ENCODE measurements around the gene PTRH2. TPM values are rescaled to one million over a fixed set of nuclear protein-coding genes. Genes with fewer than 3 reads are reported as not detected.

The PTRH2 gene
- total and polyA plus RNA-seq, 4 donors, result 10.5 to 66.0 (median 29.1) TPM

- no peak for DNase-seq
- no peak overlapping the region for H3K4me3 ChIP-seq
- peaks cover 21 to 58% (median 42%) of the 10 kb centered on the region in 4 donors for H3K36me3 ChIP-seq (ENCODE audit: control insufficient read depth in 4 of 4, insufficient read depth in 4 of 4, low read length in 4 of 4)
- peaks cover 0 to 1% (median 0%) of the 10 kb centered on the region in 4 donors for H3K9me3 ChIP-seq (ENCODE audit: control insufficient read depth in 4 of 4, insufficient read depth in 3 of 4, low read length in 3 of 4)
- H3K27ac ChIP-seq (ENCODE audit: low read depth in 1 of 2, low read length in 1 of 2), result no peak overlapping the region
- H3K27me3 ChIP-seq (ENCODE audit: control insufficient read depth in 3 of 3, insufficient read depth in 3 of 3, low read length in 2 of 3), result no peaks in the 10 kb centered on the region
- TF ChIP-seq CTCF (IDR thresholded peaks at IDR 0.05; ENCODE audit: control extremely low read depth, extremely low read depth), result no peak
- no peak overlapping the region for H3K9ac ChIP-seq (ENCODE audit: insufficient read depth in 1 of 2, low read length in 2 of 2)
- ATAC-seq (ENCODE audit: insufficient read depth, low FRiP score), result no peak
- H3K4me1 ChIP-seq (ENCODE audit: control insufficient read depth in 5 of 5, insufficient read depth in 5 of 5, low read length in 5 of 5), result no peaks in the 10 kb centered on the region
- 52 to 66% methylated on average over 3 of the region's 3 CpGs for WGBS, 2 donors
Observed at GRCh38 chr17:59695945-59696681, 11.1 kb downstream of the PTRH2 start.

GRCh38 chr17:59694344-59694743, 12.9 kb downstream of the PTRH2 start:
- no peak for ATAC-seq (ENCODE audit: insufficient read depth, low FRiP score)
- no peak overlapping the region for H3K27ac ChIP-seq (ENCODE audit: low read depth in 1 of 2, low read length in 1 of 2)
- H3K9ac ChIP-seq (ENCODE audit: insufficient read depth in 1 of 2, low read length in 2 of 2), result no peak overlapping the region
- H3K4me1 ChIP-seq (ENCODE audit: control insufficient read depth in 5 of 5, insufficient read depth in 5 of 5, low read length in 5 of 5), result no peaks in the 10 kb centered on the region
- no peak for DNase-seq
- no peak overlapping the region for H3K4me3 ChIP-seq
- peaks cover 19 to 70% (median 44%) of the 10 kb centered on the region in 4 donors for H3K36me3 ChIP-seq (ENCODE audit: control insufficient read depth in 4 of 4, insufficient read depth in 4 of 4, low read length in 4 of 4)
- no peak for TF ChIP-seq CTCF (IDR thresholded peaks at IDR 0.05; ENCODE audit: control extremely low read depth, extremely low read depth)
- H3K9me3 ChIP-seq (ENCODE audit: control insufficient read depth in 4 of 4, insufficient read depth in 3 of 4, low read length in 3 of 4), result no peaks in the 10 kb centered on the region
- no peaks in the 10 kb centered on the region for H3K27me3 ChIP-seq (ENCODE audit: control insufficient read depth in 3 of 3, insufficient read depth in 3 of 3, low read length in 2 of 3)
- 94 to 96% methylated on average over 2 of the region's 2 CpGs for WGBS, 2 donors

GRCh38 chr17:59693582-59693981, 13.6 kb downstream of the PTRH2 start:
- H3K9me3 ChIP-seq (ENCODE audit: control insufficient read depth in 4 of 4, insufficient read depth in 3 of 4, low read length in 3 of 4), result no peaks in the 10 kb centered on the region
- ATAC-seq (ENCODE audit: insufficient read depth, low FRiP score) (no peak), DNase-seq (no peak)
- WGBS, 2 donors, result 91 to 94% methylated on average over 7 of the region's 7 CpGs
- no peaks in the 10 kb centered on the region for H3K4me1 ChIP-seq (ENCODE audit: control insufficient read depth in 5 of 5, insufficient read depth in 5 of 5, low read length in 5 of 5)
- H3K9ac ChIP-seq (ENCODE audit: insufficient read depth in 1 of 2, low read length in 2 of 2), result no peak overlapping the region
- H3K36me3 ChIP-seq (ENCODE audit: control insufficient read depth in 4 of 4, insufficient read depth in 4 of 4, low read length in 4 of 4), result peaks cover 15 to 64% (median 42%) of the 10 kb centered on the region in 4 donors
- H3K27me3 ChIP-seq (ENCODE audit: control insufficient read depth in 3 of 3, insufficient read depth in 3 of 3, low read length in 2 of 3), result no peaks in the 10 kb centered on the region
- TF ChIP-seq CTCF (IDR thresholded peaks at IDR 0.05; ENCODE audit: control extremely low read depth, extremely low read depth), result no peak
- no peak overlapping the region for H3K27ac ChIP-seq (ENCODE audit: low read depth in 1 of 2, low read length in 1 of 2)
- H3K4me3 ChIP-seq, result no peak overlapping the region
